Endothelial cell of hepatic sinusoid (primary cell): ENCODE data around the gene SIRT7.
"Not testable (repeated sequence)": the region's sequence is repeated elsewhere in the genome, so short reads cannot be mapped to it uniquely, and the experiment has no call there.

Source experiments
- in situ Hi-C: cut with HindIII; loops from 2 replicates; pipeline ENCODE4 v1.10.0; 2017; ENCODE audit warnings: low sequenced_read_pairs

SIRT7 gene

DNA sequence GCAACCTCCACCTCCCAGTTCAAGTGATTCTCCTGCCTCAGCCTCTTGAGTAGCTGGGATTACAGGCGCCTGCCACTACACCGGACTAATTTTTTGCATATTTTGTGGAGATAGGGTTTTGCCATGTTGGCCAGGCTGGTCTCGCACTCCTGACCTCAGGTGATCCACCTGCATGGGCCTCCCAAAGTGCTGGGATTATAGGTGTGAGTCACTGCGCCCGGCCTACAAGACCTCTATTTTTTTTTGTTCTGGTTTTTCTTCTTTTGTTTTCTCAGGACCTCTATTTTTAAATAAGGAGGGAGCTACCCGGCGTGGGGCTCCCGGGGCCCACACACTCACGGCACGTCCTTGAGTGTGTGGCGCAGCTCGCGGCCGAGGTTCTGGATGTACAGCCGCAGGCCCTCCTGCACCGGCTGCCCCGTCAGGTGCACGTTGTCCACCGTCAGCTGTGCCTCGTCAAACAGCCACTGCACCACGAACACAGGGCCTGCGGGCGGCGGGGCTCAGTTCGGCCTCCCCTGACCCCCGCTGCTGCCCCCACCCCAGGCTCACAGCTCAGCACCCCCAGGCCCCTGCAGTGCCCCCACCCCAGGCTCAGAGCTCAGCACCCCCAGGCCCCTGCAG, 37.2 kb upstream of the SIRT7 start:
- in situ Hi-C loops, result no loop called here

DNA sequence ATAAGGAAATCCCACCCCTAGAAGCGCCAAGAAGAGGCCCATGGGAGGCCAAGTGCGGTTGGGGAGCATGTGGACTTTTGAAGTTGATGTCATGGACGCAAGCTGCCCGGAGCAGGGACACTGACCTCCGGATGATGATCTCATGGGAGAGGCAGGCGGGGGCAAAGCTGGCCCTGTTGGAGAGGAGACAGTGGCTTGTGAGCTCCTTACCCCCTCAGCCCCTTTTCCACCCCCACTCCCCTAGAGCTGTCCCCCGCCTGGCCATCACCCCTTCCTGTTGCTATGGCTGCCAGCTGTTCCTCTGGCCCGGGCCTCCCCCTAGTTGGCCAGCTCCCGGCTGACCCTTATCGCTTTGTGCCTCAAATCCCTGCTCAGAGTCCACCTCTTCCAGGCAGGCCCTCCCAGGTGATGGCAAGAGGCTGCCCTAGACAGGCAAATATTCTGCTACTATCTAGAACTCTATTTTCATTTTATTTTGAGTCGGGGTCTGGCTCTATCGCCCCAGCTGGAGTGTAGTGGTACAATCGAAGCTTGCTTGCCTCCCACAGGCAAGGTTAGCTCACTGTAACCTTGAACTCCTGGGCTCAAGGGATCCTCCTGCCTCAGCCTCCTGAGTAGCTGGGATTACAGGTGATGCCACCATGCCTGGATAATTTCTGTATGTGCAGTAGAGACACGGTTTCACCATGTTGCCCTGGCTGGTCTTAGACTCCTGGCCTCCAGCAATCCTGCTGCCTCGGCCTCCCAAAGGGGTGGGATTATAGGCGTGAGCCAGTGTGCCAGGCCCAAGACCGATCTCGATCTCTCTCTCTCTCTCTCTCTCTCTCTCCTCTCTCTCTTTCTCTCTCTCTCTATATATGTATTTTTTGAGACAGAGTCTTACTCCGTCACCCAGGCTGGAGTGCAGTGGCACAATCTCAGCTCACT, 36.4 kb upstream of the SIRT7 start:
- in situ Hi-C loops, result no loop called here

DNA sequence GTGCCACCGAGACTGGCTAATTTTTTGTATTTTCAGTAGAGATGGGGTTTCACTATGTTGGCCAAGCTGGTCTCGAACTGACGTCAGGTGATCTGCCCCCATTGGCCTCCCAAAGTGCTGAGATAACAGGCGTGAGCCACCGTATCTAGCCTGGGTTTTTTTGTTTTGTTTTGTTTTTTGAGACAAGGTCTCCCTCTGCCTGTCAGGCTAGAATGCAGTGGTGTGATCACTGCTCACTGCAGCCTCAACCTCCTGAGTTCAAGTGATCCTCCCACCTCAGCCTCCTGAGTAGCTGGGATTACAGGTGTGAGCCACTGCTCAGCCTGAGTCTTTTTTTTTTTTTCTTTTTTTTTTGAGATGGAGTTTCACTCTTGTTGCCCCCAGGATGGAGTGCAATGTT, 35.5 kb upstream of the SIRT7 start:
- in situ Hi-C loops, result not testable (repeated sequence)

DNA sequence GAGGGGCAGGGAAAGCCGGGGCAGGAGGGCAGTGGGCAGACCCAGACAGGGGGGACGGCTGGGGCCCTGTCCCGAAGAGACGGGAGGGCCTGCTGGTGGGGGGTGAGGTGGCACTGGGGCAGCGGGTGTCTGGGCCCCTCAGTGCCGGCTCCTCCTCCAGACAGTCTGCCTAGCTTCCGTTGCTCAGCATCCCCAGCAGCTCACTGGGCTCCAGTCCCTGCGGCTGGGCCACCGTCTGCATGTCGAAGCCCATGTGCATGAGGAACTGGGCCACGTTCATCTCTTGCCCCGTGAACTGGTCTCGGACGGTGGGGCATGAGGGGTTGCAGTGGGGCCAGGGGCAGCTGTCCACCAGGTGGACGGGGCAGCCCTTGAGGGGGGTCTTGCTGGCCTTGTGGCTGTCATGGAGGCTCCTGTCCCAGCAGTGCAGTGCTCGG, 34.8 kb upstream of the SIRT7 start:
- in situ Hi-C loops, result no loop called here

DNA sequence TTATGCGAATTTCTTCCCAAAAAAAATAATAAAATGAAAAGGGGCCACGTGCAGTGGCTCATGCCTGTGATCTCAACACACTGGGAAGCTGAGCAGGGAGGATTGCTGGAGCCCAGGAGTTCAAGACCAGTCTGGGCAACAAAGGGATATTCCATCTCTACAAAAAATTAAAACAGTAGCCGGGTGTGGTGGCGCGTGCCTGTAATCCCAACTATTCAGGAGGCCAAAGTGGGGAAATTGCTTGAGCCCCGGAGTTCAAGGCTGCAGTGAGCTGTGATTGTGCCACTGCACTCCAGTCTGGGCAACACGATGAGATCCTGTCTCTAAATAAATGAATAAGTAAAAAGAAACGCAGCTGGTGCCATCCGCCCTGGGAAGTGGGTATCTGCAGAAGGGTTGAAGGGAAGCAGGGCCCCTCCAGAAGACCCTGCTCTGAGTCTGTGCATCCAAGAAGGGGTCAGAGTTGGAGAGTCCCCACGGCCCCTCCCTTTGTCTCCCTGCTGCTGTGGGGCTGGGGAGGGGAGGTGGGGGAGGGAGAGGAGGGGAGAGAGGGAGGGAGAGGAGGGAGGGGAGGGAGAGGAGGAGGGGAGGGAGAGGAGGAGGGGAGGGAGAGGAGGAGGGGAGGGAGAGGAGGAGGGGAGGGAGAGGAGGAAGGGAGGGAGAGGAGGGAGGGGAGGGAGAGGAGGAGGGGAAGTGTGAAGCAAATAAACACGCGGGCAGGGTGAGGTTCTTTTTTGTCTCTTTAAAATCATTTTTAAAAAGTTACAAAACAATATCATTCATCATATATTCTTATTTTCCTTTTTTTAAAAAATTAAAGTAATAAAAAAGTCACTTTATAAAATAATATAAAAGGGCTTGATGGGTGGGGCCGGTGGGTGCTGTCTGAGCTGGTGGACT, 34.1 kb upstream of the SIRT7 start:
- in situ Hi-C loops, result no loop called here

DNA sequence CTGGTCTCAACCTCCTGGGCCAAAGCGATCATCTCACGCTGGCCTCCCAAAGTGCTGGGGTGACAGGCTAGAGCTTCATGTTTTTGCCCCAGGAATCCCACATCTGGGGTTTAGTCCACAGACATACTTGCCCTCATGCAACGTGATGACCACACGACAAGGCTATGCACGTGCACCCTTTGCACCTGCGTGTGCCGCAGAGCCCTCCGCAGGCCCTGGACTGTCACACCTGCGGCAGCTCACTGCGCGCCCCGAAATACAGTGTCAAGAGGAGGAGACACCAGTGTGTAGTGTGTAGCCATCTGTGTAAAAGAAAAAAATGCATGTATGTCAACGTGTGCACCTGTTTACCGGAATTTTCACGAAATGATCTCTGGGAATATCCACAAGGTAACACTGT, 32.5 kb upstream of the SIRT7 start:
- in situ Hi-C loops, result no loop called here

DNA sequence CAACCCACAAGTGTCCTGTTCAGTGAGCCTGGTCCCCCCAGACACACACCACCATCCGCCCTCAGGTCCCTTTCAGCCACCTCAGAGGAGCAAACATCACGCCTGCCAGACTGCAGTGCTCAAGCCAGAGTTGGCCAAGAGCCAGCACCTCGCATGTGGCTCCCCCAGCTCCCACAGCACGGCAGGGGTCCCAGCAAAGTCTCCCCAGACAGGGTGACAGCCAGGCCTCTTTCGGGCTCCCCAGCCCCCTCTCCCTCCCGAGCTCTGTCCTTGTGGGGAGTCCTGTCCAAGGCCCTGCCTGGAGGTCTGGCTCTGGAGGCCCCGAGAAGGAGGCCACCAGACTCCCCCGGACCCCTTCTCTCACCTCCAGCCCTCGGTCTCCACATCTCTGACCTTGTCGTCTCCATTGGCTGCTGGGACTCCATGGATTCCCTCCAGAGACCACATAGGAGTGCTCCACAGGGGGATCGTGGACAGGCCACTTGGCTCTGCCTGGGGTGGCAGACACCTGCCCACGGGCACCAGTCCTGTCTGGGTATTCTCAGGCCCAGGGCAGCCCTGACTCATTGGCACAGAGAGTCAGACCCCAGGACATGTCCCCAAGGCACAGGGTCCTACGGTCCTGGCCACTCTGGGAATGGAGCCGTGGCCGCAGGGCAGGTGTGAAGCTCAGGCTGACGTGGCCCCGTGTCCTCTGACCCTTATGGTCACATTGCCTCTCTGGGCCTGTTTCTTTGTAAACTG, 30.8 kb upstream of the SIRT7 start:
- in situ Hi-C loops, result no loop called here

DNA sequence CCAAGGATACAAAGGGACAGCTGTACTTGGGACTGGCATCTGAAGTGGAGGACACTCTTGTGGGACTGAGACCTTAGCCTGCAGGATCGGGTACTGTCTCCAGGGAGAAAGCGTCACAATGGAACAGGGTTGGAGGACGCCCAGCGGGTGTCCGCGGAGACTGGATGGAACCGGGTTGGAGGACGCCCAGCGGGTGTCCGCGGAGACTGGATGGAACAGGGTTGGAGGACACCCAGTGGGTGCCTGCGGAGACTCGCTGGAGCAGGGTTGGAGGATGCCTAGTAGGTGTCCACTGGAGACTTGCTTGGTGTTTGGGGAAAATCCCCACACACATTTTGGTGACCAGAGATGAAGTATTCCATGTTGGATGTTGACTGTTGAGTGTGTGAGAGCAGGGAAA, 29.2 kb upstream of the SIRT7 start, which contains the start of gene MYADML2:
MYADML2 (minus strand) TSS at position 45 of the 400 bp plus-strand sequence. CDS start 5,492 bp downstream, outside the sequence.
- in situ Hi-C loops, result no loop called here

DNA sequence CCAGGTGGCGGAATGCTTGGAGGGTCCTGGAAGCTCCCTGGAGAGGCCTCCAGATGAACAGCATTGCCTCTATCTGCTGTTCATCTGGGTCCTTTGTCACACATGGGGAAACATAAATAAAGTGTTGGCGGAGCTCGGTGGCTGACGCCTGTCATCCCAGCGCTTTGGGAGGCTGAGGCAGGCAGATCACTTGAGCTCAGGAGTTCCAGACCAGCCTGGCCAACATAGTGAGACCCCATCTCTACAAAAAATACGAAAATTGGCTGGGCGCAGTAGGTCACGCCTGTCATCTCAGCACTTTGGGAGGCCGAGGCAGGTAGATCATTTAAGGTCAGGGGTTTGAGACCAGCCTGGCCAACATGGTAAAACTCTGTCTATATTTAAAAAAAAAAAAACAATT, 26.9 kb upstream of the SIRT7 start:
- in situ Hi-C loops, result no loop called here

DNA sequence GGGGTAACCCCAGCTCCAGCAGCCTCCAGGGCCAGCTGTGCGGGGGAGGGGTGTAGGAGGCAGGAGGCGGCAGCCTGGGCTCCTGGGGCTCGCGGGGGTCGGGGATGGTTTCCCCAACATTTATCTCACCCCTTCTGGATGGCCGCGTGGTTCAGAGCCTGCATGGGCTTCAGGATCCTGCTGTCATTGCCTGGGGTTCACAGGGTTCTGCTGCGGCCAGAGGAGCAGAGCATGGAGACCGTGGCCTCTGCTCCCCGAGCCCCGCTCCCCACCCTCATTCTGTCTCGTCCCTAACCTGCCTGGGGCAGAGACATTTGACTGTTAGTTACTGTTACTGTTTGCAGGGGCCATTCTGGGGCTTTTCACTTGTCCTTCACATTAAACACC, 24.2 kb upstream of the SIRT7 start:
- in situ Hi-C loops, result no loop called here

DNA sequence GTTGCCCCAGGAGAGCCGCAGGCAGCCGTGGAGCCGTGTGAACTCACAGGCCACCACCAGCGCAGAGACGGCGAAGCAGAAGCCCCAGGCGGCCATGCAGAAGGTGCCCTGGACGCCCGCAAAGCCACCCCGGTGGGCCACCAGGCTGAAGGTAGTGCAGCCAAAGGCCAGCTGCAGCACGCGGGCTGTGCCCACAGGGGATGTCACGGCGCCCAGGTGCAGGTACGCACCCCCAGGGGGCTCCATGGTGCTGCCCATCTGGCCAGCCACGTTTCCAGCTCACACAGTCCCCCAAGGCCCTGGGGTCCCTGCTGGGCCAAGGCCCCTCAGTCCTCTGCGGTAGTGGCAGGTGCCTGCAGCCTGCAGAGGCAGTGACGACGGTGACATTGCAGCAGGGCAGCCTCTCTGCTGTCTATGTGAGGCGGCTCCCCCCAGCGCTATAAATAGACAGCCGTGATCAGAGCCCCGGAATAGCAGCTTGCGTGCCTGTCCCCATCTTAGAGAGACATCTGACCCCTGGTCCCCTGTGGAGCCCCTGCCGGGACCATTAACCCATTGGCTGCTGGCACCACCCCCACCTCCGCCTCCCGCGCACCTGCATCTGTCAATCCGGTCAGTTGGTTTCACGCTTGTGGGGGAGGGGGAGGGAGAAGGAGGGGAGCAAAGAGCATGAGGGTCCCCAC, 23.6 kb upstream of the SIRT7 start:
- in situ Hi-C loops, result no loop called here

DNA sequence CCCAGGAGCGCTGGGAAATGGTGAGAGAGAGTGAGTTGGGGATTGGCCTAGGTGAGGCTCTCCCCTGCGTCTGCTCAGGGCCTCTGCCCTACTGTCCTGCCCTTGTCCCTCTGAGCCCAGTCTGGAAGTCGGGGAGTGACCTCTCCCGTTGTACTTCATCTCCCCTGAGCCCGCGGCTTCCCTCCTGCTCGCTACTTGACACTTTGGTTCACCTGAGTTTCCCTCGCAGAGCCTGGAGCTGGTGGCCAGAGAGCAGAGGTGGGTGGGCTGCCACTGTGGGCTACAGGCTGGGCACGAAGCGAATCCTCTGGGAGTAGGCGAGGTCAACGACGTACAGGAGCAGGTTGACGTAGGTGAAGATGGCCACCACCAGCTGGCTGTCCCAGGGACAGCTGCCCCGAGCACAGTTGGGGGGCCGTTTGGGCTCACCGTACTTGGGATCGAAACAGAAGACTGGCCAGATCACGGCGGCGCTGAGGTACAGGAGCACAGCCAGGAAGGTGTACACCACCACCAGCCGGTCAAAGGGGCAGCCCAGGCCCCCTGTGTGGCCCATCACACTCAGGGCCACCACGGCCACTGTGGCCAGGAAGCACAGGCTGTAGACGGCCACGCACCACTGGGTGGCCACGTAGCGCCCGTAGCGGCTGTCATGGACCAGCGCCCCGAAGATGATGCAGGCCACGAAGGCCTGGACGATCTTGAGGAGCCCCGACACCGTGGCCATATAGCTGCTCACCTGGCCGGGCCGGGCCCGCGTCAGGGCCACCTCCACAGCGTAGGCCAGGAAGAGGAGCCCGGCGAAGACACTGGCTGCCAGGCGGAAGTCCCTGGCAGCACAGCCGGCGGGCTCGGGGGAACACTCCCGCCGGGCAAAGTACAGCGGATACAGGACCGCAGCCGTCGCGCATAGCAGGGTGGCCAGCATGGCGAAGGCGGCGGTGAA, 22.8 kb upstream of the SIRT7 start:
- in situ Hi-C loops, result no loop called here

DNA sequence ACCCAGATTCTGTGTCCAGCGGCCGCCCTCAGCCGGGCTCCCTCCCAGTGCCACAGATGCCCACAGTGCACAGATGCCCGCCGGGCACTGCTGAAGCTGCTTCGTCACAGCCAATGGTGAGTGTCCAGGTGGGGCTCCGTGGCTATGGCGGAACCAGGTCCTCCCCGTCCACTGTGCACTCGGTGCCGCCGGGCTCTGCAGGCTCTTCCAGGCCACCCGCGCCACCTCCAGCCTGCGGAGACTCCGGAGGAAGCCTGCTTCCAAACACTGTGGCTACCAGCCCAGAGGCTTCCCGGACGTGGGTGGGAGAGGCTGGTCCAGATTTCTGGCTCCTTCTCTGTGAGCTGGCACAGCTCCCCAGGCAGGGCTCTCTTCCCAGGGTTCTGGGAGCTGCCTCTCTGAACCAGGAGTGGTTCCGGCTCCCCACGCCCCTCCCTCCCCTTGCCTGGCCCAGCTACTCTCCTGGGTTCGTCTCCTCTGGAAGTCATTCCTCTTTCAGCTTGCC, 22.0 kb upstream of the SIRT7 start:
- in situ Hi-C loops, result no loop called here

DNA sequence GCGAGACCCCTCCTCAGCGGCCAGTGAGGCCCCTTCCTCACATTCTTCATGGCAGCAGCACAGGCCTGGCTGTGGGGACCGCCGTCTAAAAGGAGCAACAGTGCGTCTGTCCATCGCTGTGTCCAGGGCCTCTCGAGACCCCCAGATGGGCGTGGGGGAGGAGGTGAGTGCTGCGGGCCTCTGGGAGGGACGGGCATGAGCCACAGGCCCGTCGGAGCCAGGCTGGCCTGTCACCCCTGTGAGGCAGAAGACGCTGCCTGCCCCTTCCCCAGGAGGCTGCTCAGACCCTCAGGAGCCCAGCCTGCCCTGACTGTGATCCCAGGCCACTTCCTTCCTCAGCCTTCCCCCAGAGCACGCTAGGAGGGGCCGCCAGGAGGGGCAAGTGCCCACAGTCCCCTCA, 21.2 kb upstream of the SIRT7 start:
- in situ Hi-C loops, result no loop called here

DNA sequence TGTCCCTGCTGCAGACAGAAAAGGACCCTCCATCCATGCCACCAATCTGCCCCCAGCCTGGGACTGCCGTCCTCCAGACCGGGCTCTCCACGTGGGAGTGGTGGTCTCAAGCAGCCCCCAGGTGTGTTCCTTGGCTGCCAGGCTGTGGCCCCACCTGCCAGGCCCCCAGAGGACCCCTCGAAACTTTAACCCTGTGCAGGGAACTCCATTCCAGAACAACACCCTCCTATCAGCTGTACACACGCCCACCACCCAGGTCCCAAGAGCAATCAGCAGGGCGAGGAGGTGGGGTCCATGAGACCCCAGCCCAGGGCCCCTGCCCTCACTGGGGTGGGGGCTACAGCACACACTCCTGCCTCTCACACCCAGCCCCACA, 17.7 kb upstream of the SIRT7 start:
- in situ Hi-C loops, result no loop called here

DNA sequence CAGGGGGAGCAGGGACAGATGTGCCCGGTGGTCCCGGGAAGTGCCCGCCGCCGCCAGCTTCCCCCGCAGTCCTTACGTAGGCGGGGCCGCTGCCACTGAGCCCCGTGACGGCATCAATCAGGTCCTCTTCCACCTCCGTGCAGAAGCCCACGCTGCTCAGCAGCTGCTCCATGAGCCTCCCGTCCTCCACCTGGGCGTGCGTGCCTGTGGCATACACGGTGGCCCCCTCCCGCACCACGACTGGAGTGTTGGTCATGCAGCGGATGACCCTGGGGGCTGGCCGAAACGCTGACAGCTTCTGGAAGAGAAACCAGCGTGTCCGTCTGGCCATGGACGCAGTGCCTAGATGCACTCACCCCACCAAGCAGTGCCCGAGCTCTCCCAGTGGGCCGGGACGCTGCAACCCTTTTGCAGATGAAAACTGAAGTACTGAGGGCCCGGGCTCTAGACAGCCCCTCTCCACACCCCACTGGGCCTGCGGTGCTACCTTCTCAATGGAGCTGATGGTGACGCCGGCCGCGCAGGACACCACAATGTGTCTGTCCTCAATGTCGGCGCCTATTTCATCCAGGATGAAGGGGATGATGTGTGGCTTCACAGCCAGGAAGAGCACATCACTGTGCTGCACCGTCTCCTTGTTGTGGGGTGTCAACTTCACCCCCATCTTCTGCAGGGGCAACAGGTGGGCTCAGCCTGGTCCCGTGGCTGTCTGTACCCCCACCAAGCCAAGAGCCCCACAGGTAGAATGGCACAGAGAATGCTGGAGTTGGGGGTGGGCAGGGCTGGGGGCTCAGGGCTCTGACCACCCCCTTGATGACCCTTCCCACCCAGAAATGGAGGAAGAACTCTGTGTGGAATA, 17.1 kb upstream of the SIRT7 start:
- in situ Hi-C loops, result no loop called here

DNA sequence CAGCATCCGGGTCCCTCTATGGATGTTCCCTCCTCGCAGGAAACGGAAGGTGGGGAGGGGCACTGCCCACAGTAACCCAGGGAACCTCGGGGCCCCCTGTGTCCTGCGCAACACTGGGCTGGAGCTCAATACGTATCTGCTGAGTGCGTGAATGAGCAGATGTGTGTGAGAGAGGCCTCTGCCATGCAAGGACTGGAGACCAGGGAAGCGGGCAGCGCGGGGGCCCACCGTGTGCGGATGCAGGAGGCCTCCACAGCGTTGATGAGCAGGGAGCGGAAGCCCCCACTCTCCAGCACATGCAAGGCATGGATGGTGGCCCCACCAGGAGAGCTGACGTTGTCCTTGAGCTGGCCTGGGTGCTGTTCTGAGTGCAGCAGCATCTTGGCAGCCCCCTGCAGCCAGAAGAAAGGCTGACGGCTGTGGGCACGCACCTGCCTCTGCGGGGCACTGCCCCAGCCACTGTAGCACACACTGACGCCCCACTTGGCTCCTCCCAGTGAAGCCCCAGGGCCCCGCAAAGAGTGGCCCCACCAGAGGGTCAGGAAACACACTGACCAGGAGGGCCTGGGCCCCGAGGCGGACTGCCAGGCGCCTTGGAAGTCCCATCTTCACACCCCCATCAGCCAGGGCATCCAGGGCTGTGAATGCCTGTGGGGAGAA, 16.3 kb upstream of the SIRT7 start:
- in situ Hi-C loops, result no loop called here
